ENCODE measurements around the gene KDM6A. TPM values are rescaled to one million over a fixed set of nuclear protein-coding genes. Genes with fewer than 3 reads are reported as not detected.

KDM6A gene
- total and polyA plus RNA-seq, 9 of the 15 experiments (the other 6 are each of a cell fraction or from before 2014, with no cell fraction given) = 8.4 to 34.3 (median 22.9) TPM

- TF ChIP-seq ATF3 (IDR thresholded peaks at IDR 0.05) = 0 out of 2 replicates have a peak, but pooled peaks have one; percentile 9
- no peak for TF ChIP-seq ATF3 (CRISPR knock-in tag; conservative IDR thresholded peaks at IDR 0.05)
- no peak for TF ChIP-seq NFATC3 (IDR thresholded peaks at IDR 0.05)
- TF ChIP-seq PYGO2 (tag; IDR thresholded peaks at IDR 0.05) = no peak
- 0 out of 2 replicates have a peak, but pooled peaks cover 3% of the 10 kb centered on the region for H4K20me1 ChIP-seq (replicated peaks; ENCODE audit: control insufficient read depth, insufficient read depth, low read length)
- no peaks in the 10 kb centered on the region for H3K9me1 ChIP-seq (ENCODE audit: control insufficient read depth, insufficient read depth, low read length)
- no peak for FAIRE-seq
- peaks cover 93% of the 10 kb centered on the region for H3K79me2 ChIP-seq (ENCODE audit: control insufficient read depth, insufficient read depth, low read length)
- peaks cover 16 to 17% of the 10 kb centered on the region in 2 experiments; a peak in 4 of 5 replicates for H3K4me1 ChIP-seq (replicated peaks in 1 of 2; ENCODE audit: control insufficient read depth in 2 of 2, insufficient read depth in 2 of 2, low read length in 2 of 2)
- WGBS (ENCODE audit: insufficient coverage, low coverage, missing lambda C conversion rate) = 69% methylated on average over 1 of the region's 1 CpG
- no peak overlapping the region for H2AFZ ChIP-seq (ENCODE audit: low read depth, low read length)
- intact Hi-C loops (cut with micrococcal nuclease) = loop anchor here (10.0 kb wide), 1 partner anchor 146 kb away; no protein-coding TSS in a partner anchor
- CTCF ChIA-PET (ENCODE audit: low intra/inter-chr PET ratio) = no interaction called here
- no peak overlapping the region for H3K4me2 ChIP-seq (ENCODE audit: insufficient read depth, low read length)
- no peak overlapping the region for H3K4me3 ChIP-seq
- in situ Hi-C loops (cut with MboI) = no loop called here
- no peak overlapping the region for H3K9ac ChIP-seq (ENCODE audit: insufficient read depth in 1 of 2, low read depth in 2 of 2, low read length in 2 of 2)
- no peaks in the 10 kb centered on the region; the same call in 2 of the 3 replicates for H3K36me3 ChIP-seq (ENCODE audit: control insufficient read depth, insufficient read depth, low read length)
- no TSS peak for BruUV-seq (replicated peaks)
- no peak overlapping the region for H3K27ac ChIP-seq (ENCODE audit: extremely low read depth, low read depth, low read length)
- DNase-seq (ENCODE audit: extremely low read depth in 1 of 4, low spot score in 3 of 4) = no peak
- POLR2A ChIA-PET = no interaction called here
- H3K27me3 ChIP-seq (ENCODE audit: control insufficient read depth in 2 of 2, insufficient read depth in 2 of 2, low read length in 2 of 2) = no peaks in the 10 kb centered on the region
- ATAC-seq = no peak
- no peaks in the 10 kb centered on the region for H3K9me3 ChIP-seq (replicated peaks; ENCODE audit: control insufficient read depth, insufficient read depth, low read depth, low read length)
These were observed 45.7 kb downstream of the KDM6A start for GRCh38 chrX:44918722-44919121.

DNA sequence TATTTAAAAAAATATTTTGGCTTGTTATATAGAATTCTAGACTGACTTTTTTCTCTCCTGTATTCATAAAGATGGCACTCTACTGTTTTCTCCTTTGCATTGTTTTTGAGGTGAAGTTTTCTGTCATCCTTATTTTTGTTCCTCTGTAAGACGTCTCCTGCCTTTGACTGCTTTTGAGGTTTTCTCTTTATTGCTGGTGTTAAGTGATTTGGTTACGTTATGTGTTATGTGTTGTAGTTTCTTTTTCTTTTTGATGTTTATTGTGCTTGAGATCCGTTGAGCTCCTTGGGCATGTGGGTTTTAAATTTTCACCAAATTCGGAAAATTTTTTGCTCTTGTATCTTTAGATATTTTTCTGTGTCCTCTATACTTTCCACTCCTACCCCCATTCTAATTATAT lies 50.0 kb downstream of the KDM6A start:
- H2AFZ ChIP-seq (ENCODE audit: low read depth, low read length) = no peak overlapping the region
- H3K9me3 ChIP-seq (replicated peaks; ENCODE audit: control insufficient read depth, insufficient read depth, low read depth, low read length) = no peaks in the 10 kb centered on the region
- peaks cover 3 to 4% of the 10 kb centered on the region in 2 experiments; a peak in 3 of 5 replicates for H3K4me1 ChIP-seq (replicated peaks in 1 of 2; ENCODE audit: control insufficient read depth in 2 of 2, insufficient read depth in 2 of 2, low read length in 2 of 2)
- no peaks in the 10 kb centered on the region for H3K36me3 ChIP-seq (ENCODE audit: control insufficient read depth, insufficient read depth, low read length)
- DNase-seq (ENCODE audit: extremely low read depth in 1 of 4, low spot score in 3 of 4) (no peak), FAIRE-seq (no peak), ATAC-seq (no peak)
- H4K20me1 ChIP-seq (replicated peaks; ENCODE audit: control insufficient read depth, insufficient read depth, low read length) = 0 out of 2 replicates have a peak, but pooled peaks cover 5% of the 10 kb centered on the region
- no peaks in the 10 kb centered on the region for H3K27me3 ChIP-seq (ENCODE audit: control insufficient read depth in 2 of 2, insufficient read depth in 2 of 2, low read length in 2 of 2)
- no peak overlapping the region for H3K9ac ChIP-seq (ENCODE audit: insufficient read depth in 1 of 2, low read depth in 2 of 2, low read length in 2 of 2)
- H3K79me2 ChIP-seq (ENCODE audit: control insufficient read depth, insufficient read depth, low read length) = peaks cover 93% of the 10 kb centered on the region
- H3K9me1 ChIP-seq (ENCODE audit: control insufficient read depth, insufficient read depth, low read length) = no peaks in the 10 kb centered on the region
- in situ Hi-C loops (cut with MboI) (no loop called here), intact Hi-C loops (cut with micrococcal nuclease) (no loop called here)
- no TSS peak for BruUV-seq (replicated peaks)
- H3K4me2 ChIP-seq (ENCODE audit: insufficient read depth, low read length) = no peak overlapping the region
- no peak overlapping the region for H3K27ac ChIP-seq (ENCODE audit: extremely low read depth, low read depth, low read length)
- CTCF ChIA-PET (ENCODE audit: low intra/inter-chr PET ratio) = no interaction called here
- 81% methylated on average over 4 of the region's 4 CpGs for WGBS (ENCODE audit: insufficient coverage, low coverage, missing lambda C conversion rate)
- no peak overlapping the region for H3K4me3 ChIP-seq
- POLR2A ChIA-PET = interaction anchor here (0.6 kb wide), 1 partner anchor 432 kb away, joined by 3 read pairs; no protein-coding TSS in a partner anchor
- TF ChIP-seq ZNF311 (CRISPR knock-in tag; IDR thresholded peaks at IDR 0.05) = no peak
- TF ChIP-seq ZNF239 (CRISPR knock-in tag; IDR thresholded peaks at IDR 0.05) = no peak
- TF ChIP-seq TCF15 (CRISPR knock-in tag; IDR thresholded peaks at IDR 0.05) = no peak
- TF ChIP-seq CREB5 (CRISPR knock-in tag; IDR thresholded peaks at IDR 0.05) = no peak
- no peak for TF ChIP-seq RBM39 (optimal IDR thresholded peaks at IDR 0.05; ENCODE audit: low read depth, low read length)
- TF ChIP-seq ZNF133 (CRISPR knock-in tag; IDR thresholded peaks at IDR 0.05) = no peak
- TF ChIP-seq KAT2B (IDR thresholded peaks at IDR 0.05; ENCODE audit: low read depth, low read length) = no peak
- TF ChIP-seq TRIM28 (IDR thresholded peaks at IDR 0.05) = no peak
- no peak for TF ChIP-seq ZNF449 (CRISPR knock-in tag; IDR thresholded peaks at IDR 0.05)
